HEK293 (cell line): ENCODE measurements around the gene LYSMD3.

Source experiments
- FEZF1 ChIP-seq: fragments of 450-650 bp; formaldehyde crosslinking; IDR thresholded peaks from 2 replicates; pipeline ENCODE4 v1.5.1; 2016; ENCODE audit warnings: missing biosample characterization, missing genetic modification characterization
- KLF9 ChIP-seq: fragments of 450-650 bp; formaldehyde crosslinking; IDR thresholded peaks from 2 replicates; pipeline ENCODE4 v1.5.1; 2016; ENCODE audit warnings: missing biosample characterization, missing genetic modification characterization, low read depth
- OSR2 ChIP-seq: fragments of 450-650 bp; formaldehyde crosslinking; IDR thresholded peaks from 2 replicates; pipeline ENCODE4 v1.5.1; 2016; ENCODE audit warnings: missing biosample characterization, missing genetic modification characterization
- RBAK ChIP-seq: fragments of 450-650 bp; formaldehyde crosslinking; IDR thresholded peaks from 2 replicates; pipeline ENCODE4 v1.5.1; 2016; ENCODE audit warnings: missing biosample characterization, missing genetic modification characterization
- SALL2 ChIP-seq: fragments of 450-650 bp; formaldehyde crosslinking; IDR thresholded peaks from 2 replicates; pipeline ENCODE4 v1.5.0; 2017; ENCODE audit warnings: missing biosample characterization, mild to moderate bottlenecking, missing genetic modification characterization, borderline replicate concordance
- SP7 ChIP-seq: fragments of 450-650 bp; formaldehyde crosslinking; IDR thresholded peaks from 2 replicates; pipeline ENCODE4 v1.5.1; 2016; ENCODE audit warnings: missing biosample characterization, missing genetic modification characterization
- WT1 ChIP-seq: fragments of 450-650 bp; formaldehyde crosslinking; IDR thresholded peaks from 2 replicates; pipeline ENCODE4 v1.5.1; 2016; ENCODE audit warnings: missing biosample characterization, missing genetic modification characterization
- ZBTB48 ChIP-seq: fragments of 450-650 bp; formaldehyde crosslinking; IDR thresholded peaks from 2 replicates; pipeline ENCODE4 v1.5.1; 2016; ENCODE audit warnings: missing biosample characterization, missing genetic modification characterization
- ZNF114 ChIP-seq: fragments of 450-650 bp; formaldehyde crosslinking; IDR thresholded peaks from 2 replicates; pipeline ENCODE4 v1.5.0; 2017; ENCODE audit warnings: missing biosample characterization, missing genetic modification characterization
- ZNF121 ChIP-seq: fragments of 450-650 bp; formaldehyde crosslinking; IDR thresholded peaks from 2 replicates; pipeline ENCODE4 v1.5.1; 2016; ENCODE audit warnings: missing biosample characterization, missing genetic modification characterization
- ZNF138 ChIP-seq: fragments of 450-650 bp; formaldehyde crosslinking; IDR thresholded peaks from 2 replicates; pipeline ENCODE4 v1.5.1; 2016; ENCODE audit warnings: missing biosample characterization, missing genetic modification characterization, borderline replicate concordance
- ZNF155 ChIP-seq: fragments of 450-650 bp; formaldehyde crosslinking; IDR thresholded peaks from 2 replicates; pipeline ENCODE4 v1.5.1; 2016; ENCODE audit warnings: missing biosample characterization, missing genetic modification characterization
- ZNF174 ChIP-seq: fragments of 450-650 bp; formaldehyde crosslinking; IDR thresholded peaks from 2 replicates; pipeline ENCODE4 v1.5.0; 2017; ENCODE audit warnings: missing biosample characterization, mild to moderate bottlenecking, missing genetic modification characterization
- ZNF202 ChIP-seq: fragments of 450-650 bp; formaldehyde crosslinking; IDR thresholded peaks from 2 replicates; pipeline ENCODE4 v1.5.1; 2016; ENCODE audit warnings: missing biosample characterization, missing genetic modification characterization, borderline replicate concordance
- ZNF248 ChIP-seq: fragments of 450-650 bp; formaldehyde crosslinking; IDR thresholded peaks from 2 replicates; pipeline ENCODE4 v1.5.1; 2017; ENCODE audit warnings: missing biosample characterization, missing genetic modification characterization
- ZNF302 ChIP-seq: fragments of 450-650 bp; formaldehyde crosslinking; IDR thresholded peaks from 2 replicates; pipeline ENCODE4 v1.5.1; 2016; ENCODE audit warnings: missing biosample characterization, missing genetic modification characterization, low read depth
- ZNF311 ChIP-seq: fragments of 450-650 bp; formaldehyde crosslinking; IDR thresholded peaks from 2 replicates; pipeline ENCODE4 v1.5.1; 2017; ENCODE audit warnings: missing biosample characterization, missing genetic modification characterization, borderline replicate concordance
- ZNF324 ChIP-seq: fragments of 450-650 bp; formaldehyde crosslinking; IDR thresholded peaks from 2 replicates; pipeline ENCODE4 v1.5.1; 2016; ENCODE audit warnings: missing biosample characterization, missing genetic modification characterization
- ZNF341 ChIP-seq: fragments of 450-650 bp; formaldehyde crosslinking; IDR thresholded peaks from 2 replicates; pipeline ENCODE4; 2016; ENCODE audit warnings: low read depth, missing biosample characterization, missing genetic modification characterization
- ZNF624 ChIP-seq: fragments of 450-650 bp; formaldehyde crosslinking; IDR thresholded peaks from 2 replicates; pipeline ENCODE4 v1.5.1; 2017; ENCODE audit warnings: missing biosample characterization, missing genetic modification characterization
- ZNF670 ChIP-seq: fragments of 450-650 bp; formaldehyde crosslinking; IDR thresholded peaks from 2 replicates; pipeline ENCODE4 v1.5.1; 2016; ENCODE audit warnings: missing biosample characterization, missing genetic modification characterization, low read depth
- ZNF776 ChIP-seq: fragments of 450-650 bp; formaldehyde crosslinking; IDR thresholded peaks from 2 replicates; pipeline ENCODE4 v1.5.0; 2017; ENCODE audit warnings: missing biosample characterization, missing genetic modification characterization, borderline replicate concordance
- ZXDB ChIP-seq: fragments of 450-650 bp; formaldehyde crosslinking; IDR thresholded peaks from 2 replicates; pipeline ENCODE4 v1.5.1; 2016; ENCODE audit warnings: missing biosample characterization, missing genetic modification characterization
- TF ChIP-seq, protein P1 (sequence below): fragments of 450-650 bp; formaldehyde crosslinking; IDR thresholded peaks from 2 replicates; pipeline ENCODE4 v1.5.1; 2017; ENCODE audit warnings: missing biosample characterization, missing genetic modification characterization
- TF ChIP-seq, protein P2 (sequence below): fragments of 450-650 bp; formaldehyde crosslinking; IDR thresholded peaks from 2 replicates; pipeline ENCODE4 v1.5.1; 2016; ENCODE audit warnings: missing biosample characterization, missing genetic modification characterization
- TF ChIP-seq, protein P3 (sequence below): fragments of 450-650 bp; formaldehyde crosslinking; IDR thresholded peaks from 2 replicates; pipeline ENCODE4 v1.5.1; 2016; ENCODE audit warnings: missing biosample characterization, missing genetic modification characterization
- TF ChIP-seq, protein P4 (sequence below): fragments of 450-650 bp; formaldehyde crosslinking; IDR thresholded peaks from 2 replicates; pipeline ENCODE4 v1.5.1; 2016; ENCODE audit warnings: missing biosample characterization, missing genetic modification characterization
- TF ChIP-seq, protein P5 (sequence below): fragments of 450-650 bp; formaldehyde crosslinking; IDR thresholded peaks from 2 replicates; pipeline ENCODE4 v1.5.1; 2017; ENCODE audit warnings: missing biosample characterization, missing genetic modification characterization
- TF ChIP-seq, protein P6 (sequence below): fragments of 450-650 bp; formaldehyde crosslinking; IDR thresholded peaks from 2 replicates; pipeline ENCODE4 v1.5.1; 2016; ENCODE audit warnings: missing biosample characterization, missing genetic modification characterization
- TF ChIP-seq, protein P7 (sequence below): fragments of 450-650 bp; formaldehyde crosslinking; conservative IDR thresholded peaks from 2 replicates; pipeline ENCODE4 v1.5.1; 2016; ENCODE audit warnings: low read depth, missing biosample characterization, missing genetic modification characterization

Gene LYSMD3

DNA sequence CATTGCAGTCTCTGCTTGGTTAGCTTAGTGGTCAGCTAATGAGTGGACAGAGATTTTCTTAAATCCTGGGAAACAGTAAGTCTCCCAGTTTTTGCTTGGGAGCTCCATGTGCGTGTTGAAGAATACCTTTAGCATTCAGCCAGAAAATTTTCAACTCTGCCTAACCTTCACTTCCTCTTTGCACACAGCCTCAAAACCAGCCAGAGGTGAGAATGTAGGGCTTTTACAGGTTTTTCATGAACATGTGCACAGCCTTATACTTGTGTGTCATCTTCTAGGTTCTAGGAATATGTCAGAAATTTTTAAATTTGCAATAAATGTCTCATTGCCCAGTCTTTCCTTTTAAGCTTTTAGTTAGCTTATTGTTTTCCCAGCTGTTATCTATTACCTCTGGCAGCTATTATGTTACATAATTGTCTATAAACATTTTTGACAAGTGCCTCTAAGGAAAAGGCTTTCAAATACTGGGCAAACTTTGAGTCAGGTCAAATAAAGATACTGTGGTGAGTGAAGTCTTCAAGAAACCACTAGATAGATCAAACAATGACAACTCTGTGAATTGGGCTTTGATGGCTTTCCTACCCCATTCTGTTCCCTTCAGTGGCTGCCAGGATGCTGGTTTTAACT, 41.9 kb upstream of the LYSMD3 start (continued):
- TF ChIP-seq, protein P1, sequence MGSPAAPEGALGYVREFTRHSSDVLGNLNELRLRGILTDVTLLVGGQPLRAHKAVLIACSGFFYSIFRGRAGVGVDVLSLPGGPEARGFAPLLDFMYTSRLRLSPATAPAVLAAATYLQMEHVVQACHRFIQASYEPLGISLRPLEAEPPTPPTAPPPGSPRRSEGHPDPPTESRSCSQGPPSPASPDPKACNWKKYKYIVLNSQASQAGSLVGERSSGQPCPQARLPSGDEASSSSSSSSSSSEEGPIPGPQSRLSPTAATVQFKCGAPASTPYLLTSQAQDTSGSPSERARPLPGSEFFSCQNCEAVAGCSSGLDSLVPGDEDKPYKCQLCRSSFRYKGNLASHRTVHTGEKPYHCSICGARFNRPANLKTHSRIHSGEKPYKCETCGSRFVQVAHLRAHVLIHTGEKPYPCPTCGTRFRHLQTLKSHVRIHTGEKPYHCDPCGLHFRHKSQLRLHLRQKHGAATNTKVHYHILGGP (tag by site-specific recombination), result 0 out of 2 replicates have a peak, but pooled peaks have one; percentile 5
- TF ChIP-seq, protein P2, sequence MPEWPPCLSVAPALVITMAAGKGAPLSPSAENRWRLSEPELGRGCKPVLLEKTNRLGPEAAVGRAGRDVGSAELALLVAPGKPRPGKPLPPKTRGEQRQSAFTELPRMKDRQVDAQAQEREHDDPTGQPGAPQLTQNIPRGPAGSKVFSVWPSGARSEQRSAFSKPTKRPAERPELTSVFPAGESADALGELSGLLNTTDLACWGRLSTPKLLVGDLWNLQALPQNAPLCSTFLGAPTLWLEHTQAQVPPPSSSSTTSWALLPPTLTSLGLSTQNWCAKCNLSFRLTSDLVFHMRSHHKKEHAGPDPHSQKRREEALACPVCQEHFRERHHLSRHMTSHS (tag by site-specific recombination), result no peak
- TF ChIP-seq ZNF624 (tag by site-specific recombination) (no peak), ZNF302 (tag by site-specific recombination) (no peak), SALL2 (tag by site-specific recombination) (no peak), ZNF670 (tag by site-specific recombination) (no peak), WT1 (no peak), ZNF248 (tag by site-specific recombination) (no peak), ZNF174 (tag by site-specific recombination) (no peak), ZXDB (peak; percentile 68), ZNF776 (tag by site-specific recombination) (no peak), ZNF202 (tag by site-specific recombination) (no peak), ZNF114 (tag by site-specific recombination) (no peak), FEZF1 (tag by site-specific recombination) (peak; percentile 80), ZBTB48 (tag by site-specific recombination) (no peak), RBAK (tag by site-specific recombination) (no peak), ZNF121 (tag by site-specific recombination) (no peak), ZNF324 (tag by site-specific recombination) (no peak), ZNF155 (no peak), SP7 (tag by site-specific recombination) (no peak), ZNF341 (tag by site-specific recombination) (no peak), KLF9 (tag by site-specific recombination) (no peak), ZNF311 (tag by site-specific recombination) (no peak), OSR2 (tag by site-specific recombination) (peak; percentile 70; the same call in 1 of the 2 replicates), ZNF138 (tag by site-specific recombination) (no peak)
- TF ChIP-seq, protein P3, sequence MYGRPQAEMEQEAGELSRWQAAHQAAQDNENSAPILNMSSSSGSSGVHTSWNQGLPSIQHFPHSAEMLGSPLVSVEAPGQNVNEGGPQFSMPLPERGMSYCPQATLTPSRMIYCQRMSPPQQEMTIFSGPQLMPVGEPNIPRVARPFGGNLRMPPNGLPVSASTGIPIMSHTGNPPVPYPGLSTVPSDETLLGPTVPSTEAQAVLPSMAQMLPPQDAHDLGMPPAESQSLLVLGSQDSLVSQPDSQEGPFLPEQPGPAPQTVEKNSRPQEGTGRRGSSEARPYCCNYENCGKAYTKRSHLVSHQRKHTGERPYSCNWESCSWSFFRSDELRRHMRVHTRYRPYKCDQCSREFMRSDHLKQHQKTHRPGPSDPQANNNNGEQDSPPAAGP, result no peak
- TF ChIP-seq, protein P4, sequence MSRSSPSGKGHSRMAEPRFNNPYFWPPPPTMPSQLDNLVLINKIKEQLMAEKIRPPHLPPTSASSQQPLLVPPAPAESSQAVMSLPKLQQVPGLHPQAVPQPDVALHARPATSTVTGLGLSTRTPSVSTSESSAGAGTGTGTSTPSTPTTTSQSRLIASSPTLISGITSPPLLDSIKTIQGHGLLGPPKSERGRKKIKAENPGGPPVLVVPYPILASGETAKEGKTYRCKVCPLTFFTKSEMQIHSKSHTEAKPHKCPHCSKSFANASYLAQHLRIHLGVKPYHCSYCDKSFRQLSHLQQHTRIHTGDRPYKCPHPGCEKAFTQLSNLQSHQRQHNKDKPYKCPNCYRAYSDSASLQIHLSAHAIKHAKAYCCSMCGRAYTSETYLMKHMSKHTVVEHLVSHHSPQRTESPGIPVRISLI (tag by site-specific recombination), result no peak
- TF ChIP-seq, protein P5, sequence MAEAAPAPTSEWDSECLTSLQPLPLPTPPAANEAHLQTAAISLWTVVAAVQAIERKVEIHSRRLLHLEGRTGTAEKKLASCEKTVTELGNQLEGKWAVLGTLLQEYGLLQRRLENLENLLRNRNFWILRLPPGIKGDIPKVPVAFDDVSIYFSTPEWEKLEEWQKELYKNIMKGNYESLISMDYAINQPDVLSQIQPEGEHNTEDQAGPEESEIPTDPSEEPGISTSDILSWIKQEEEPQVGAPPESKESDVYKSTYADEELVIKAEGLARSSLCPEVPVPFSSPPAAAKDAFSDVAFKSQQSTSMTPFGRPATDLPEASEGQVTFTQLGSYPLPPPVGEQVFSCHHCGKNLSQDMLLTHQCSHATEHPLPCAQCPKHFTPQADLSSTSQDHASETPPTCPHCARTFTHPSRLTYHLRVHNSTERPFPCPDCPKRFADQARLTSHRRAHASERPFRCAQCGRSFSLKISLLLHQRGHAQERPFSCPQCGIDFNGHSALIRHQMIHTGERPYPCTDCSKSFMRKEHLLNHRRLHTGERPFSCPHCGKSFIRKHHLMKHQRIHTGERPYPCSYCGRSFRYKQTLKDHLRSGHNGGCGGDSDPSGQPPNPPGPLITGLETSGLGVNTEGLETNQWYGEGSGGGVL (tag by site-specific recombination), result no peak
- TF ChIP-seq, protein P6, sequence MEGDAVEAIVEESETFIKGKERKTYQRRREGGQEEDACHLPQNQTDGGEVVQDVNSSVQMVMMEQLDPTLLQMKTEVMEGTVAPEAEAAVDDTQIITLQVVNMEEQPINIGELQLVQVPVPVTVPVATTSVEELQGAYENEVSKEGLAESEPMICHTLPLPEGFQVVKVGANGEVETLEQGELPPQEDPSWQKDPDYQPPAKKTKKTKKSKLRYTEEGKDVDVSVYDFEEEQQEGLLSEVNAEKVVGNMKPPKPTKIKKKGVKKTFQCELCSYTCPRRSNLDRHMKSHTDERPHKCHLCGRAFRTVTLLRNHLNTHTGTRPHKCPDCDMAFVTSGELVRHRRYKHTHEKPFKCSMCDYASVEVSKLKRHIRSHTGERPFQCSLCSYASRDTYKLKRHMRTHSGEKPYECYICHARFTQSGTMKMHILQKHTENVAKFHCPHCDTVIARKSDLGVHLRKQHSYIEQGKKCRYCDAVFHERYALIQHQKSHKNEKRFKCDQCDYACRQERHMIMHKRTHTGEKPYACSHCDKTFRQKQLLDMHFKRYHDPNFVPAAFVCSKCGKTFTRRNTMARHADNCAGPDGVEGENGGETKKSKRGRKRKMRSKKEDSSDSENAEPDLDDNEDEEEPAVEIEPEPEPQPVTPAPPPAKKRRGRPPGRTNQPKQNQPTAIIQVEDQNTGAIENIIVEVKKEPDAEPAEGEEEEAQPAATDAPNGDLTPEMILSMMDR (tag by site-specific recombination), result no peak
- TF ChIP-seq, protein P7, sequence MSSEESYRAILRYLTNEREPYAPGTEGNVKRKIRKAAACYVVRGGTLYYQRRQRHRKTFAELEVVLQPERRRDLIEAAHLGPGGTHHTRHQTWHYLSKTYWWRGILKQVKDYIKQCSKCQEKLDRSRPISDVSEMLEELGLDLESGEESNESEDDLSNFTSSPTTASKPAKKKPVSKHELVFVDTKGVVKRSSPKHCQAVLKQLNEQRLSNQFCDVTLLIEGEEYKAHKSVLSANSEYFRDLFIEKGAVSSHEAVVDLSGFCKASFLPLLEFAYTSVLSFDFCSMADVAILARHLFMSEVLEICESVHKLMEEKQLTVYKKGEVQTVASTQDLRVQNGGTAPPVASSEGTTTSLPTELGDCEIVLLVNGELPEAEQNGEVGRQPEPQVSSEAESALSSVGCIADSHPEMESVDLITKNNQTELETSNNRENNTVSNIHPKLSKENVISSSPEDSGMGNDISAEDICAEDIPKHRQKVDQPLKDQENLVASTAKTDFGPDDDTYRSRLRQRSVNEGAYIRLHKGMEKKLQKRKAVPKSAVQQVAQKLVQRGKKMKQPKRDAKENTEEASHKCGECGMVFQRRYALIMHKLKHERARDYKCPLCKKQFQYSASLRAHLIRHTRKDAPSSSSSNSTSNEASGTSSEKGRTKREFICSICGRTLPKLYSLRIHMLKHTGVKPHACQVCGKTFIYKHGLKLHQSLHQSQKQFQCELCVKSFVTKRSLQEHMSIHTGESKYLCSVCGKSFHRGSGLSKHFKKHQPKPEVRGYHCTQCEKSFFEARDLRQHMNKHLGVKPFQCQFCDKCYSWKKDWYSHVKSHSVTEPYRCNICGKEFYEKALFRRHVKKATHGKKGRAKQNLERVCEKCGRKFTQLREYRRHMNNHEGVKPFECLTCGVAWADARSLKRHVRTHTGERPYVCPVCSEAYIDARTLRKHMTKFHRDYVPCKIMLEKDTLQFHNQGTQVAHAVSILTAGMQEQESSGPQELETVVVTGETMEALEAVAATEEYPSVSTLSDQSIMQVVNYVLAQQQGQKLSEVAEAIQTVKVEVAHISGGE (tag by site-specific recombination), result no peak
